Muscle layer of duodenum (tissue), 2 donors: ENCODE results near the gene PLD3.

Experiments
- H3K27ac ChIP-seq: one replicate; pipeline ENCODE4 v1.7.0; 2013; ENCODE audit warnings: mild to moderate bottlenecking, low read length
- H3K27me3 ChIP-seq: one replicate; pipeline ENCODE4 v1.7.0; 2013; ENCODE audit warnings: low read depth, mild to moderate bottlenecking, control low read depth, low read length
- H3K36me3 ChIP-seq, 2 donors: one replicate each; pipeline ENCODE4 v1.7.0; 2013; ENCODE audit warnings: low read length in 2 of 2, control low read depth in 1 of 2, mild to moderate bottlenecking in 1 of 2; ENCODE audit not compliant: insufficient read depth in 2 of 2, control insufficient read depth in 1 of 2
- H3K4me1 ChIP-seq, 2 donors: one replicate each; pipeline ENCODE4 v1.7.0; 2013; ENCODE audit warnings: low read length in 2 of 2, mild to moderate bottlenecking in 2 of 2, control low read depth in 1 of 2, moderate library complexity in 1 of 2; ENCODE audit not compliant: insufficient read depth in 2 of 2, control insufficient read depth in 1 of 2
- H3K4me3 ChIP-seq, 2 donors: one replicate each; pipeline ENCODE4 v1.7.0; 2013; ENCODE audit warnings: low read length in 2 of 2, low read depth in 1 of 2, mild to moderate bottlenecking in 1 of 2
- H3K9me3 ChIP-seq, 2 donors: one replicate each; pipeline ENCODE4 v1.7.0; 2013; ENCODE audit warnings: low read length in 2 of 2, control low read depth in 1 of 2, mild to moderate bottlenecking in 1 of 2; ENCODE audit not compliant: control insufficient read depth in 1 of 2
- donor health status: healthy.

Gene PLD3

DNA sequence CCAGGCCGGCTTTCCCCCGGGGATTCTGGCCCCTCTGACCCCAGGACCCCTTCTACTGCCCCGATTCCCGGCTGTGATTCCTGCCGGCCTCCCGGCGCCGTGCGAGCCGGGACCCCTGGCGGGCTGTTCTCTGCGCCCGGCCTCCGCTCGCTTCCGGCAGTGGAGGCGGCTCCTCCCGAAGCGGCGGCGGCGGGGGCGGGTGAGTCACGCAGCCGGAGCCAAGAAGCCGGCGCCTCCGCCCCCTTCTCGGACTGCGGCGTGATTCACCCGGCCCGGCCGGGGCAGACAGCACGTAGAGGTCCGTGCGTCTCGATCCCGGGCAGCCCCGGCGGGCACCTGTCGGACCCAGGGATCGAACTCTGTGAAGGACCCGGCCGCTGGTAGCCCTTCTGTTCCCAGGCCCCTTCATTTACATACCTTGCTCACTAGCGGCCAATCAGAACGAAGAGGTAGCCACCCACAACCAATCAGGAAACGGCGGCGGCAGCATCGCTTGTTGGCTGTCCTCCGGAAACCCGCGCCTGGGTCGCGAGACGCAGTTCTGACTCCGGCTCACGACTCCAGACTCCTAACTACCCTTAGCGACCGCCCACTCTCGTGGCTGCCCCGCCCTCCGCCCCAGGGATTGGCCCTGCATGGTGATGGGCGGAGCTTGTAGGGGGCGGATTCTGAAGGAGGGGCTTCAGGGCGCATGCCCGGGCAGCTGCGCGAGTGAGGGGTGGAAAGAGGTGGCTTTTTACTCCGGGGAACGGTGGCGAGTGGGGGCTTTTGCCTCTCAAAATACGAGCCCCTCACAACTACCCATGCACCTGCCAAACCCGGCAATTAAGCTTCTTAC, 77.2 kb downstream of the PLD3 start, which contains the start of gene SERTAD1:
SERTAD1 (minus strand) TSS at position 543 of the 838 bp plus-strand sequence. CDS start 2,446 bp downstream, outside the sequence.
- Histone ChIP-seq H3K4me1 (peaks cover 8 to 23% of the 10 kb centered on the region in 2 donors), H3K27me3 (no peaks in the 10 kb centered on the region), H3K9me3 (no peaks in the 10 kb centered on the region), H3K4me3 (peak within 1 kb of the TSS; percentile 84 to 98), H3K27ac (peak within 1 kb of the TSS; percentile 99), H3K36me3 (peaks cover 9 to 13% of the 10 kb centered on the region in 2 donors)
